ENCODE results near the gene AKAP8L.
A peak's percentile ranks its signal among the peaks of the same experiment; 100 is the strongest.

The AKAP8L gene

GRCh38 chr19:15448044-15448777 is 29.4 kb upstream of the AKAP8L start:
- Histone ChIP-seq H3K27ac (peak overlapping the region in 1 of 2 donors; percentile 93), H3K4me3 (peak overlapping the region; percentile 83)

GRCh38 chr19:15447057-15447456 is 28.3 kb upstream of the AKAP8L start:
- Histone ChIP-seq H3K27ac (no peak overlapping the region), H3K4me3 (no peak overlapping the region)
- DNase-seq (ENCODE audit: low spot score), result no peak
- no peak for TF ChIP-seq CTCF (IDR thresholded peaks at IDR 0.05)

More at GRCh38 chr19:15448044-15448777, 29.4 kb upstream of the AKAP8L start:
- no peak for TF ChIP-seq CTCF (IDR thresholded peaks at IDR 0.05)
- DNase-seq (ENCODE audit: low spot score), result no peak

GRCh38 chr19:15445807-15446376 is 27.1 kb upstream of the AKAP8L start:
- no peak for DNase-seq (ENCODE audit: low spot score)
- Histone ChIP-seq H3K27ac (peak overlapping the region; percentile 87 to 89), H3K4me3 (no peak overlapping the region)
- TF ChIP-seq CTCF (IDR thresholded peaks at IDR 0.05), result no peak

- H3K27ac ChIP-seq, result peak overlapping the region; percentile 87 to 89
- no peak for TF ChIP-seq CTCF (IDR thresholded peaks at IDR 0.05)
- DNase-seq (ENCODE audit: low spot score), result no peak
- no peak overlapping the region for H3K4me3 ChIP-seq
Measured at GRCh38 chr19:15445227-15445605, 26.4 kb upstream of the AKAP8L start.

- DNase-seq (ENCODE audit: low spot score), result no peak
- TF ChIP-seq CTCF (IDR thresholded peaks at IDR 0.05), result no peak
- peak overlapping the region; percentile 17 for H3K4me3 ChIP-seq
- peak overlapping the region; percentile 87 to 89 for H3K27ac ChIP-seq
Measured at GRCh38 chr19:15444505-15445226, 25.9 kb upstream of the AKAP8L start.

GRCh38 chr19:15443838-15444237 is 25.1 kb upstream of the AKAP8L start:
- Histone ChIP-seq H3K4me3 (peak overlapping the region; percentile 17), H3K27ac (peak overlapping the region; percentile 87 to 89)
- no peak for DNase-seq (ENCODE audit: low spot score)
- no peak for TF ChIP-seq CTCF (IDR thresholded peaks at IDR 0.05)
